GM18511 (cell line): ENCODE measurements around the gene CALCR.

ENCODE experiments used
- ATAC-seq: cut with Tn5 transposase; IDR thresholded peaks from one replicate; pipeline ENCODE4 v1.9.1; 2021; ENCODE audit warnings: mild to moderate bottlenecking, moderate library complexity; ENCODE audit not compliant: unreplicated experiment

Gene CALCR

GRCh38 chr7:93453262-93453661 lies 121.3 kb downstream of the CALCR start:
- no peak for ATAC-seq

DNA sequence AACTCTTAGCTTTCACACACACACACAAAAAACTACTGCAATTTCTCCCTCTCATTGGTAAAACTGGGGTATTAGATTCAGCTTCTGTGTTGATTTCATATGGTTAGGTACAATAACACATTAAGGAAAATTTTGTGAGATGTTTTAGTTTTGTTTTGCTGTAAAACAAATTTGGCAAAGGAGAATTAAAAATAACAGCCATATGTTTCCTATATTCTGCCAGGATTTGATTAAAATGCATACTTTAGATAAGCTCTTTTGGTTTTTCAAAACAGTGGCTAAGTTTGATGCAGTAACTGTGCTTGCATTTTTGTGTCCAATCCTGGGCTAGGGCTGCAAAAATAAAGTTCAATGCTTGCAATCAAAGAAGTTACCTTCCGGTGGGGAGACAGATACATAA lies 126.3 kb downstream of the CALCR start:
- ATAC-seq: no peak

DNA sequence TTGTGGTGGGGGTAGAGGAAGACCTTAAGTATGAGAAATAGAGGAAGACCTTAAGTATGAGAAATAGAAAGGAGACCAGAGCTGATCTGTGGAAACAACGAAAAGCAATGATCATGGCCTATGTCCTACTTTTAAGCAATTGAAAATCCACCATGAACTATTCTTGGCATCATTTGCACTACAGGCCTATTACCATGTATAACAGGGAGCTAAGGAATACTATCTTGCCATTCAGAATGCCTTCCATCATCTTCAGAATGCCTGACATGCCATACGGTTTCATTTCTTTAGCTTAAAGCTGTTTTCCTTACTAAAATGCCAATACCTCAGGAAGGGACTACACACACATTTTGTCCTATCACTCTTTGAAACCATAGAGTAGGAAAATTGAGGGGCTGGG lies 127.0 kb downstream of the CALCR start:
- ATAC-seq: no peak

DNA sequence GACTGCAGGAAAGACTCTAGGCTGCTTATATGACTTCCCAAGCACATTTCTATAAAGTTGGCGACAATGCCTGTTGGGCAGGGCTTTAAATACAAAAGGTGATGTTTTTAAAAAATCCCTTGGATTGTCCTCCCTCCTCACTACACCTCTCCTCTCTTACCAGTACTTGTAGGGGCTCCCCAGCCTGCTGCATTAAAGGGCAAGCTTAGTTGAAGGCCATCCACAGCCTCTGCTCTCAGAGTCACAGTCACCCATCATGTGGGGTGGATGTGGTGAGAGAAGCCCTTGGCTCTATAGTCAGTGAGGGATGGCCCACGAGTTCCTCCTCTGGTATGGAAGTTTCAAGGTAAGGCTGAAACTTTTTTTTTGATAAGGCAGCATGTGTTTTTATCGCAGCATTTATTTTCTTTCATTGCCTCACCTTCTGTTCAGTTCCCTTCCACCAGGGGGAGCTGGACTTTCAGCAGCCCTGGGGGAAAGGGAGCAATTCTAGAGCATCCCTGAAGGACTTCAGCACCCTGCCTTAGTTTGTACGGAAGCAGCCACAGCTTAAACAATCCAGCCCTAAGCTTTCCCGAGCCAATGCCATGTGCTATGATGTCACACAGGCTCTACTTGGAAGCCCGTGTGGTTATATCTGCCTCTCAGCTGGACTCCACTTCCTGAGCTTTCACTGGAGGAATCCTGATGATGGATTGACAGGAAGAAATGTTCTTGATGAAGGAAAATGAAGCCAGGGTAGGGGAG lies 131.9 kb downstream of the CALCR start:
- ATAC-seq: peak; percentile 90

- no peak for ATAC-seq
Measured at GRCh38 chr7:93435791-93436190, 138.7 kb downstream of the CALCR start.

- ATAC-seq: no peak
Measured at GRCh38 chr7:93432130-93432529, 142.4 kb downstream of the CALCR start.

DNA sequence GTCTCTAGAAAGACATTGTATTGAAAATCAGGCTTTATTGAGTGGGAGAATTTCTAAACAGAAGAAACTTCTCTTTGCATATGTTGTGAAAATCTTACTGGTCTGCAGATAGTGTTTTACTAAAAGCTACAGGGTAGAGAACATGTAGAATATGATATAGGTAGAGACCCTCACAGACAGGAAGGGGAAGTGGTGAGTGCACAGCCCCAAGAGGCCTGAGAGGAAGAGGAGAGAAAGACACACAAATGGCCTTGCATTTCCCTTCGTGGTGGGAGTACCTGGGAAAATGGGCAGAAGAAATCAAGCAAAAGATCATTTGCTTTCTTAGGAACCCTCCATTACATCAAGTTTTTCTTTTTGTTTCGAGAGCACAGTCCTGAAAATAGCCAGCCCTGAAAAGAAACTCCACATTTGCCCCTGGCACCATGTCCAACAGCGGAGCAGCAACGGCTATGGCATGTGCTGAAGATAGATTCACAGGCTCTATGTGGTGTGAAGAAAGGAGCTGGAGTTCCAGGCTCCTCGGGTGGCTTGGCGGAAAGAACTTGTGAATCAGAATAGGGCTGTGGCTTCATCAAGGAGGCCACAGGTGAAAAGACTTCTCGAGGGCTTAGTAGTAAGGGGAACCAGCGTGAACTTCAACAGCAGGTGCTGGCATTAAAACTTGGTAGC lies 143.5 kb downstream of the CALCR start:
- no peak for ATAC-seq

GRCh38 chr7:93429563-93429962 lies 145.0 kb downstream of the CALCR start:
- ATAC-seq: no peak

DNA sequence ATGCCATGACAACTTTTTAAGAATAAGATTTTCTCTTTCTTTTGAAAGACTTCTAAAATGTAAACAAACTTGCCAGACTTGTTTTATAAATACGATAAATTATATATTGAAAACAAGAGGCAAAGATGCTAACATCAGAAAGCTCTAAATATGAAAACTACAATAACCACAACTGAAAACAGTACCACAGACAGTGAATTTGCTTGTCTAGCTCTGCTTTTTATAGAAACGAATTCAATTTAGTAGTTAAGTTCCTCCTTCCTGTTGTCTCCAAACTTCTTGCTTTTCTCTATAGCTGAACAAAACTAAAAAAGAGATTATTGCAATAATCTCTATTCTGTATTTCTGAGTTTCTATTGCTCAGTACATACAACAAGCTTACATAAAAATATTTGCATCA lies 147.4 kb downstream of the CALCR start:
- no peak for ATAC-seq

DNA sequence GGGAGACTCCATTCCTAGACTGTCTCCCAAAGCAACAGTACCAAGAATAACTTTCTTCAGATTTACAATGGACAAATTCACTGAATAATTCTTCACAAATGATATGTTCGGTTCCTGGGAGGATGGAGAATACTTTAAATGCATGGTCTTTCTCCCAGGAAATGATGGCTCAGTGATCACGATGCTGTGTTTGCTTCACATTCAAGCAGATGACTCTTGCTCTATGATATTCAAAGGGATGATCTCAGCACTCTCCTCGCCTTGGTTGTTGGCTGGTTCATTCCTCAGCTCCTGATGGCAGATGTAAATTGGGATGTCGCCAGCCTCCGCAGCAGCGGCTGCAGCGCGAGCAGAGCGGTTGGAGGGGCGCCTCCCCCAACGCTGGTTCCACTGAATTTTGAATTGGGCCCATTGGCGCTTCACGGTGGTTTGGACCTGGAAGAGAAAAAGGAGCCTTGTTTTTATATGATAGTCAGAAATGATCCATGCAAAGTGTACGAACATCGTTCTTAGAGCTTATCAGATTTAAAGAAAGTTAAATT lies 148.3 kb downstream of the CALCR start:
- ATAC-seq: no peak

DNA sequence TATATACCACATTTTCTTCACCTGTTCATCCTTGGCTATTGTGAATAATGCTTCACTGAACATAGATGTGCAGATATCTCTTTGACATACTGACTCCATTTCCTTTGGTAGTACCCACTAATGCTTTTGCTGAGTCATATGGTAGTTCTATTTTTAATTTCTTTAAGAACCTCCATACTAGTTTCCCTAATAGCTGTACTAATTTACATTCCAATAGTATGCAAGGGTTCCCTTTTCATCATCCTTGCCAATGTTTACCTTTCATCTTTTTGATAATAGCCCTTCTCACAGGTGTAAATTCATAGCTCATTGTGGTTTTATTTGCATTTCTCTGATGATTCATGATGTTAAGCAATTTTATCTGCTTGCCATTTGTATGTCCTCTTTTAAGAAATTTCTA lies 159.9 kb downstream of the CALCR start:
- ATAC-seq: no peak

DNA sequence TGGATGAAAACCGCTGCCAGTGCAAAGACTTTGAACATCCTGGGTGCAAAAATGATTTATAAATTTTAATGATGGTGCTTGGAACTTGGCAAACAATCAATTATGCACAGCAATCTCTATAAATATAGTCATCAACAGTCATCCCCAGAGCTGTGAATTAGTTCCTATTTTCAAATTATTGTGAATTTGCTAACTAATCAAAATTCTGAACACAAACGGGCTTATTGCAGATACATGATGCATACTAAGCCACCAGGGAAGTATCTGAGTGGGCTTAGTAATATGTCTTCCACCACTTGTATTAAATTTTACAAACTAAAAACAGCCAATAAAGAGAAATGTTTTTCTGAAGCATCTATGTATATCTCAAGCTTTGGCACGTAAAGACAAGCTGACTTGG lies 165.2 kb downstream of the CALCR start:
- no peak for ATAC-seq

- ATAC-seq: no peak
Measured at GRCh38 chr7:93407239-93407638, 167.3 kb downstream of the CALCR start.

- no peak for ATAC-seq
Measured at GRCh38 chr7:93402944-93403343, 171.6 kb downstream of the CALCR start.

GRCh38 chr7:93399642-93400041 lies 174.9 kb downstream of the CALCR start:
- no peak for ATAC-seq

DNA sequence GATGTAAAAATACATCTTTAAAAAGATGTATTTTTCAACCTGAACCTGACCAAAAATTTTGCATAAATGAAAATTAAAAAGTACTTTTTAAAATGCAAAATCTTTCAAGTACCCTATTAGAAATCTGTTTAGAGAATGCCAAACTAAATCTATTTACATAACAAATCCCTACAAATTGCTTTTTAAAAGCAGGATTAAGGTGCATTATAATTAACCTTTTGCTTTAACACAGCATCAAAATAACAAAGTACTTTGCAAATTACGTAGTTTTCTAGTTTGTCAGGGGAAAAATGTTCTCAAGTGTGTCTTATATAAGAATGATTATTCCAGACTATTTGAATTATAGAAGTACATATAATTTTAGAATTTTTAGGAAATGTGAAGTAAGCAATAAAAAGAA lies 181.5 kb downstream of the CALCR start:
- no peak for ATAC-seq

DNA sequence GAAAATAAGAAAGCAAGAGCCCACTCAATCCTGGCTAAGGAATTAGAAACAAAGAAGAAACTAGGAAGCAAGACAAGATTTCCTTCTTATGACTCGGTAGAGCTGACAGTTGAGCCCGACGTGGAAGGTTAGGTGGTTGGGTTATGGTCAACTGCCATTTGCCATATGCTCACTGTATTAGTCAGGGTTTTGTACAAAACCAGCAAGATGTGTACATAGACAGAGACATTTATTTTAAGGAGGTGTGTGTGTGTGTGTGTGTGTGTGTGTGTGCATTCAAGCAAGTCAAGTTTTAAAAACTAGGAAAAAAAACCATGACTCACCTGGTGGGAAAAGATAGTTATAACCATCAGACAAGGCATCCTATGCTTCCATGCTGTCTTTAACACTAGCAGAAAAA lies 183.9 kb downstream of the CALCR start:
- no peak for ATAC-seq

GRCh38 chr7:93382362-93382761 lies 192.2 kb downstream of the CALCR start:
- no peak for ATAC-seq

DNA sequence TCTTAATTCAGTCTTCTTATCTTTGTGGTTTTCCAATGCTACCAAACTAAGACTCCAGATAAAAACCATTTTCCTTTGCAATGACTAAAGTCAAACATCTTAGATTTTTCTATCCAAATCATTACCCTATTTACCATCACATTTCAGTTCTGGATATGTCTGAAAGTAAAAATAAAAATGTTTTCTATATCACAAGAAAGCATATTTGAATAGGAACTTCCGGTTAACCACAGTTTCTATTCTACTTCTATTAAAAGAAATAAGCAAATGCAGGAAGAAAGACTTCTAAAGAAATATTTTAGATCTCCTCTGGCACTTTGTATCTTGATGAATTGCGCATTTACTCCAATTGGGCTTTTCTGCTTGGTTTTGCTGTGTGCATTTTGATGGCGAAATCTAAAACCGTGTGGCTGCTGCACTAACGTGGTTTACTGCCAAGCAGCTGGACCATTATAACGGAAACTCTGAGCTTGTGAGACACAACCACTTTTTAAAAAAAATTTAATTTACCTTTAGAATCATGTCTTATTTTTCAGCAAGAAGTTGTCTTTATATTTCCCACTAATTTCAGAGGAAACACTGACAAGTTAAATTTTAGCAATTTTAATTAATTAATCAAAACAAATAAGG lies 196.3 kb downstream of the CALCR start:
- ATAC-seq: peak; percentile 56

- ATAC-seq: peak; percentile 44
Measured at GRCh38 chr7:93375603-93376002, 198.9 kb downstream of the CALCR start.
